GM21576 (cell line): ENCODE results near the gene MANBA.
"Not testable (repeated sequence)": the region's sequence is repeated elsewhere in the genome, so short reads cannot be mapped to it uniquely, and the experiment has no call there.

Experiments used
- ATAC-seq: cut with Tn5 transposase; IDR thresholded peaks from one replicate; pipeline ENCODE4 v1.9.1; 2021; ENCODE audit warnings: mild to moderate bottlenecking, moderate library complexity; ENCODE audit not compliant: unreplicated experiment

Gene MANBA

DNA sequence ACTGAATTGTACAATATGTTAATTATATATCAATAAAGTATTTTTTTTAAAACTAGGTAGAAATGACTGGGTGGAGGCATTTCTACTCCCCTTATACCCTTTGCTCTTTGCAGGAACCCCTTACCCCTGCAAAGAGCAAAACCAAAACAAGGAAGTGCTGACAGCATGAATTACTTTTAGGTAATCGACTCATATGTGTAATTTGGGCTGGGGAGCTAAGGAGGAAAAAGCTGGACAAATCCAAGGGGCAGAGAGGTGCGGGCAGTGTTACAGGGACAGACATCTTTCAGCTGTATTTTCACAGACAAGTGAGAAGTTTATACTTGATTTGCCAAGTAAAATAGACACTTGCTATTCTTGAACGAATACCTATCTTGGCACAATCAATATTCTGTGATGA is 35.5 kb downstream of the MANBA start:
- no peak for ATAC-seq

DNA sequence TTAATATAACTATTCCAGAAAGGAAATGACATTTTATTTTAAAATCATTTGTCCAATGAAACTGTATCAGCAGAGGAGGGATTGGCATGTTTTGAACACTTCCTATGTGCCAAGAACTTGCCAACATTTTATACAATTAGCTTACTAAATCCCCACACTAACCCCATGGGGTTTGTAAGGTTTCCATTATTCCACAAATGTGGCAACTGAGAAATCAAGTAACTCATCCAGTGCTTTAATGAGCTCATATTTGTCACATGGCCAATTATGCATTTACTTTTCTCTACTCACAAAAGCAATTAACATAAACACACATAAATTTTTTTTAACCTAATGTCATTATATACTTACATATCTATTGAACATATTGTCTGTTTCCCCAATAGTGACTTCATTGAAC is 37.3 kb downstream of the MANBA start:
- ATAC-seq, result no peak

DNA sequence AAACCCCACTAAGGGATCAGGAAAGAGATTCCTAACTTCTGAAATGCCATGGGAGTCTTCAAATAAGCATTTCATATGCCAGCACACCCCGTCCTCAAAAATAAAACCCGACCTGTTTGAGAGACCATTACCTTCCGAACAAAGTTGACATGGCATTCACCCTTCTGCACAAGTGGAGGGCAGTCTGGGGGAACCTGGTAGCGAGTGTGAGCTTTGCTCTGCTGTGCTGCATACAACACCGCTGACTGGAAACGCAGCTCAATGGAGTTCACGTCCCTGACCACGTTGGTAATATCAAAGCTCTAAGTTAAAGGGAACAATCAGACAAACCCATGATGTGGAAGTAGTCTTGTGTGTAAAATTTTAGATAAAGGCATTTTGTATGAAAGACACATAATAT is 38.0 kb downstream of the MANBA start:
- no peak for ATAC-seq

DNA sequence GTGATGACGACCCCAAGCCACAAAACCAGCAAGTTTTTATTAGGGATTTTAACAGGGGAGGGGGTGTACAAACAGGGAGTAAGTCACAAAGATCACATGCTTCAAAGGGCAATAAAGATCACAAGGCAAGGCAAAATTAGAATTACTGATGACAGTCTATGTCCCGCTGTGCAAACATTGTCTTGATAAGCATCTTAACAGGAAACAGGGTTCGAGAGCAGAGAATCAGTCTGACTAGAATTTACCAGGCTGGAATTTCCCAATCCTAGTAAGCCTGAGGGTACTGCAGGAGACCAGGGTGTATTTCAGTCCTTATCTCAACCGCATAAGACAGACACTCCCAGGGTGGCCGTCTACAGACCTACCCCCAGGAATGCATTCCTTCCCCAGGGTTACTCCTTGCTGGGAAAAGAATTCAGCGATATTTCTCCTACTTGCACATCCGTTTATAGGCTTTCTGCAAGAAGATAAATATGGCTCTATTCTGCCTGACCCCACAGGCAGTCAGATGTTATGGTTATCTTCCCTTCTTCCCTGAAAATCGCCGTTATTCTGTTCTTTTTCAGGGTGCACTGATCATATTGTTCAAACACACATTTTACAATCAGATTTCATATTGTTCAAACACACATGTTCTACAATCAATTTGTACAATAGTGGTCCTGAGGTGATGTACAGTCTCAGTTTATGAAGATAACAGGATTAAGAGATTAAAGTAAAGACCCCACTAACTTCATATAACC is 41.8 kb downstream of the MANBA start:
- ATAC-seq, result not testable (repeated sequence)

DNA sequence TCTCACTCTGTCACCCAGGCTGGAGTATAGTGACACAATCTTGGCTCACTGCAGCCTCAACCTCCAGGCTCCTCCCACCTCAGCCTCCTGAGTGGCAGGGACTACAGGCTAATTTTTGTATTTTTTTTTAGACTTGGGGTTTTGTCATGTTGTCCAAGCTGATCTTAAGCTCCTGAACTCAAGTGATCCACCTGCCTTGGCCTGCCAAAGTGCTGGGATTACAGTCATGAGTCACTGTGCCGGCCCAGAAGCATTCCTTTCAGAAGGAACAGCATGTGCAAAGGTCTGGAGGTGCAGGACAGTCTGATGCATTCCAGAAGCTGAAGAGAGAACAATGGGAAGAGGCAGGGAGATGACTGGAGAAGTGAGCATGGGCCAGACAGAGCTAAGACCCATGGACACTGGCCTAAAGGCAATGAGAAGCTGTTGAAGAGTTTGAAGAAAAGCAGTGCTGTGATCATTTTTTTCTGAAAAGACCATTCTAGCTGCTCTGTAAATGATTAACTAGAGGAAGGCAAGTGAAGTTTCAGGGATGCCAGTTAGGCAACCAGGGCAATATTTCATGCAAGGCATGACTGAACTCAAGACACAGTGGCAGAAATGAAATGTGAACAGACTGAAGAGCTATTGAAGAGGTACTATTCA is 43.2 kb downstream of the MANBA start:
- ATAC-seq, result no peak

DNA sequence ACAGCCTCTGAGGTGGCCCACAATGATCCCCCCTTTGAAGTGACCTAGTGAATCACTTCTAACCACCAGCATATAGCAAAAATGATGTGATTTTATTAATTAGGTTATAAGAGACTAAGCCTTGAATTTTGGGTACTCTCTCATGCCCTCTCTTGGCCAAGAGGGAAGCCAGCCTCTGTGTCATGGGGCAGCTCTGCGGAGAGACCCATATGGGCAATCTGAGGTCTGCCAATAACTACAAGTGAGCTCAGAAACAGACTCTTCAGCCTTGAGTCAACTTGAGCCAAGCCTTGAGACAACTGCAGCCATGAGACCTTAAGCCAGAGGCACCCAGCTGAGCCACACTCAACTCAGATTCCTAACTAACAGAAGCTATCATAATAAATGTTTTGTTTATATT is 45.7 kb downstream of the MANBA start:
- ATAC-seq, result no peak

DNA sequence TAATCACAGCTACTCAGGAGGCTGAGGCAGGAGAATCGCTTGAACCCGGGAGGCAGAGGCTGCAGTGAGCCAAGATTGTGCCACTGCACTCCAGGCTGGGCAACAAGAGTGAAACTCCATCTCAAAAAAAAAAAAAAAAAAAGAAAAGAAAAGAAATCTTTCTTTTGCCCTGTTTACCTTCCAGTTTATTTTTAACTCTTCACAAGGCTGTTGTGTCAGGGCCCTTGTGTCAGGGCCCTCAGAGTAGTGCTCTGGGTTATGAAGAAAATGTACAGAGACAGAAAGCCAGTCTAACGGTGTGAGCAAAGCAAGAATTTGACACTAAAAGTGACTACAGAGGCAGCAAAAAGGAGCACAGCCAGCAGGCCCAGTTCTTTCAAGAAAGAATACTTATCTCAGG is 47.0 kb downstream of the MANBA start:
- ATAC-seq, result not testable (repeated sequence)

DNA sequence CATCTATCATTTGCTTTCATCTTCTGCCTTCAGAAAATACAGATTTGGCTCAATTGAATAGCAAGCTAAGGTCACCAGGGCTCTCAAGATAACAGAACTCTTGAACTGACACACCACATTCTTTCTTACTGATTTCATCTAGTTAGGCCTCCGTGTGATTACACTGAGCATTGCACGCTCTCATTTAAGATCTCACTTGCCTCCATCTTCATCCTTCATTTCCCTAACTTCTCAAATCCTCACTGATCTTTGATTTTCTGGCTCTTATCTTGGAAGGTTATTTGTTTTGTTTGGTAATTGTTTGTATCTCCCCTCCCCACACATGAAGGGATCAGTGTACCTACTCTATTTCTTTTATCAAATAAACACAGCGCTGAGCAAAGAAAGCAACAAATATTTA is 47.7 kb downstream of the MANBA start:
- no peak for ATAC-seq

DNA sequence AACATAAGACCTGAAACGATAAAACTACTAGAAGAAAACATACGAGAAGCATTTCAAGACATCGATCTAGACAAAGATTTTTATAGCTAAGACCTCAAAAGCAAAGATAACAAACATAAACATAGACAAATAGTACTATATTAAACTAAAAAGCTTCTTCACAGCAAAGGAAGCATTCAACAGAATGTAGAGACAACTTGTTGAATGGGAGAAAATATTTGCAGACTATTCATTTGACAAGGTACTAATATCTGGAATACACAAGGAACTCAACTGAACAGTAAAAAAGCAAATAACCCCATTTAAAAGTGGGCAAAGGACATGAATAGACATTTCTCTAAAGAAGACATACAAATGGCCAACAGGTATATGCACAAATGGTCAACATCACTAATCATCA is 49.8 kb downstream of the MANBA start:
- no peak for ATAC-seq

DNA sequence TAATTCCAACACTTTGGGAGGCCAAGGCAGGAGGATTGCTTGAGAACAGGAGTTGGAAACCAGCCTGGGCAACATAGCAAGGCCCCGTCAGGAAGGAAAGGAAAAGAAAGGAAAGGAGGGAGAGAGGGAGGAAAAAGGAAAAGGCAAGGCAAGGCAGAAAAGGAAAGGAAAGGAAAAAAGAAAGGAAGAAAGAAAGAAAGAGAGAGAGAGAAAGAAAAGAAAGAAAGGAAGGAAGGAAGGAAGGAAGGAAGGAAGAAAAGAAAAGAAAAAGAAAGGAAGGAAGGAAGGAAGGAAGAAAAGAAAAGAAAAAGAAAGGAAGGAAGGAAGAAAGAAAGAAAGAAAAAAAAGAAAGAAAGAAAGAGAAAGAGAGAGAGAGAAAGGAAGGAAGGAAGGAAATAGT is 51.7 kb downstream of the MANBA start:
- ATAC-seq, result not testable (repeated sequence)

DNA sequence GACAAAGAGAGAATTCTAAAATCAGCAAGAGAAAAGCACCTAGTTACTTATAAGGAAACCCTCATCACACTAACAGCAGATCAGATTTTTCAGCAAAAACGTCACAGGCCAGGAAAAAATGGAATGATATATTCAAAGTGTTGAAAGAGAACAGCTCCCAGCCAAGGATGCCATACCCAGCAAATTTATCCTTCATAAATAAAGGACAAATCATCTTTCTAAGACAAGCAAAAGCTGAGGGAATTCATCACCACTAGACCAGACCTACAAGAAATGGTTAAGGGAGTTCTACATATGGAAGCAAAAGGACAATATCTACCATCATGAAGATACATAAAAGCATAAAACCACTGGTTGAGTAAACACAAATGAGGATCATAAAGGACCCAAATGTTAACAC is 53.6 kb downstream of the MANBA start:
- ATAC-seq, result no peak

DNA sequence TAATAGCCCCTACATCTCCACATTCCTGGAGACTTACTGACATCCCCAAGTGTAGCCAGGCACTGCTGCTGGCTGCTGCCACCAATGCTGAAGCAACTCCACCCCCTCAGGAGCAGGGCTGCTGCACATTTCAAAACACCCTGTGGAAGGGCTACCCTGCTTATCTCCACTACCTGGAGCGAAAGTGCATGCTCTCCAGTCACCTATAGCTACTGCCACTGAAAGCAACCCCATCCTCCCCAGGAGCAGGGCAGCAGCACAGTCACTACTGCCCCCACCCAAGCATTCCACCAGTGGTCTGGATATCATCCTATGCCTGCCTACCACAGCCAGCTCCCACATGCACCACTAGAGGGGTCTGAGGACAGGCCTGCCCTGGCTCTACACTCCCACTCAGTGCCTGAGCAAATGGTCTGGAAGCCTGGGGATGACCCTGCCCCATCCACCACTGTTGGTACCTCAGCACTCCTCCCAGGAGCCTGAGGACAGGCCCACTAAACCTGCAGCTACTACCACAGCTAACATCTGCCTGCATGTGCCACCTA is 55.3 kb downstream of the MANBA start:
- no peak for ATAC-seq

DNA sequence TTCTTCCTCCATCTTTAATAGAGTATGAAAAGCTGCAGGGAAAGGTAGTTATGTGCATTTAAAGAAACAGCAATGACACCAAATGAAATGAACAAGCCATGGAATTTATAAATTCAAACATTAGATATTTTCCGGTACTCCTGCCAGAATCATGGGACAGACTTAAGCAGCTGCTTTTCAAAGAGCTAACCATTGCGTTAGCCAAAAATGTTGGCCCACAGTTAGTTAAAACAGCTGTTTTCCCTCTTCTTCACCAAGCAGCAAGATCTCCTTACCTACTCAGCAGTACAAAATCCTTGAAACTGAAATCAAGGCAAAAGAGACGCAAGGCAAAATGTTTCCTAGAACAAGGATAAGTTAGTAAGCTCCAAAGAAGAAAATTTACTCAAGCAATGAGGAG is 64.0 kb downstream of the MANBA start:
- ATAC-seq, result no peak

DNA sequence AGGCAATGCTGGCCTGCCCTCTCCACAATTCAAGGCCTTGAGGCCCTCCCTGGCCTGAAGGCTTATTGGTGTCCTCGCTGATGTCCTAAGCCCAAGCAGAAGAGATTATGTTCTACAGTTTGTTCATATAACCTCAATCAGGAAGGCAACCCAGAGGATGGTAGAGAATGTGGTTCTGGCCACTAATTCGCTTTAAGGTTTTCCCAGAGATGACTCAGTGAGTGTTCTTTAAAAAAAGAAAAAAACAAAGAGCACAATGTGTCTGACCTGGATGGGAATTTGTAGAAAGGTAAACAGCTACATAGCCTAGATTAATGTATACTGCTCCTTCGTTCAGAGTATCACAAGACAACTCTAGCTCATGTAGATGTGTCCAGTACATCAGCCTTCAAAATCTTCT is 66.0 kb downstream of the MANBA start:
- ATAC-seq, result no peak

DNA sequence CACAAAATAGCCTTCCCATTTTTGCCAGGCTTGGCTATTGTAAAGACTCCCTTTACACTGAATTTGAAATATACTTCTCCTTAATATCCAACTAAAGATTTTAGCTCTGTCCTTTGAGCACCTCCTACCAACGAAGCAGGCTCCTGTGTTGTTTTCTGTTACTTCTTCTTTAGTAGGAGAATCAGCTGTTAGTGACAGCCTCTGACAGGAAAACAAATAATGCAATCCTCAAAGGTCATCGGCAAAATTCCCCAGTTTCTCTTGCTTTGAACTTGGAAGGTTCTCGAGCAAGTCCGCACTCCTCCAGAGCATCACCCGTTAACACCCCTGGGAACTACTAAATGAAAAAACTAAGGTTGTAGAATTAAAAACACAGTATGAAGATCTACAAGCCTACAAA is 66.9 kb downstream of the MANBA start:
- ATAC-seq, result no peak

DNA sequence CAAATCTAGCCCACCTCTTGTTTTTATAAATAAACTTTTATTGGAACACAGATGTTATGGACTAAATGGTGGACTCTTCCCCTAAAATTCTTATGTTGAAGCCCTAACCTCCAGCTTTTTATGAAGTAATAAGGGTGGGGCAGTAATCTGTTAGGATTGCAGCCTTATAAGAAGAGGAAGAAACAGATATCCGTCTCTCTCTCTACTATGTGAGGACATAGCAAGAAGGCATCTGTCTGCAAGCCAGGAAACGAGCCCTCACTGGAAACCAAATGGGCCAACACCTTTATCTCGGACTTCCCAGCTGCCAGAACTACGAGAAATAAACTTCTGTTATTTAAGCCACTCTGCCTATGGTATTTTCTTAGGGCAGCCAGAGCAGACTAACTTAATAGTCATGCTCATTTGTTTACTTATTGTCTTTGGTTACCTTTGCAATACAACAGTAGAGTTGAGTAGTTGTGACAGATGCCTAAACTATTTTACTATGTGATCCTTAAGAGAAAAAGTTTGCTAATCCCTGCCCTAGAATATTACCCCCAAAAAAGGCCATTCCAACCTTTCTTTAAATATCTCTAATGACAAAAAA is 67.4 kb downstream of the MANBA start:
- ATAC-seq, result no peak

DNA sequence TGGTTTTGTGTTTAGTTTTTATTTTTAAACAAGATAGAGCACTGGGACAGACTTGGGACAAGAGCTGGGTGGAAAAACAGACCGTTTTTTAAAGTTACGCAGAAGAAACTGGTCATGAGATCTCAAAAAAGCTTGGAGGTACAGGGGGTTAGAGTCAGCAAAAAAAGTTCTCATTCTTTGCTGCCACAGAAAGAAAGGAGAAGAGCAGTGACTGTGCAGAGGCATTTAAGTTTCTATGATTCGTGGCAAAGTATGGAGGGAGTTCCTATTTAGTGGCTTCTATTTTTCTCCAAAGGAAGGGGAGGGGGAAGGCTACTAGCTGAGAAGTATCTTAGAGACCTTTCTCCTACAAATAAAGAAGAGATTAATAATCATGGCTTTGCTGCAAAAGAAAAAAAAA is 68.3 kb downstream of the MANBA start:
- no peak for ATAC-seq

DNA sequence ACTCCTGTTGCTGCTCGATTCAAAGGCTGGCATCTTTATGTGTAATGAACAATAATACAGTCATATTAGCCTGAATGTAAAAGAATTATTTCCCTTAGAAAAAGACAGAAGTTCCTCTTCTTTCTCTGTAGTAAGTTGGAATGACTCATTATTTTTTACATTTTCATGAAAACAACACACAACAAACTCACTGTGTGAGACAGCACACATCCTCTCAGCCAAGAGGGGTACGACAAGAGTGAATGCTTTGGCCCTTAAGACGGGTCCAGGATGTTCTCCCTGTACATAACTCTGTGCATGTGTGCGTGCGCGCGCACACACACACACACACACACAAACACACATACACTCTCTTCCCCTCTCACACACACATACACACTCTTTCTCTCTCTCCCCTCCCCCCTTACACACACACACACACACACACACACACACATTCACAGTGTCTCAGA is 72.8 kb downstream of the MANBA start:
- ATAC-seq, result peak; percentile 24

DNA sequence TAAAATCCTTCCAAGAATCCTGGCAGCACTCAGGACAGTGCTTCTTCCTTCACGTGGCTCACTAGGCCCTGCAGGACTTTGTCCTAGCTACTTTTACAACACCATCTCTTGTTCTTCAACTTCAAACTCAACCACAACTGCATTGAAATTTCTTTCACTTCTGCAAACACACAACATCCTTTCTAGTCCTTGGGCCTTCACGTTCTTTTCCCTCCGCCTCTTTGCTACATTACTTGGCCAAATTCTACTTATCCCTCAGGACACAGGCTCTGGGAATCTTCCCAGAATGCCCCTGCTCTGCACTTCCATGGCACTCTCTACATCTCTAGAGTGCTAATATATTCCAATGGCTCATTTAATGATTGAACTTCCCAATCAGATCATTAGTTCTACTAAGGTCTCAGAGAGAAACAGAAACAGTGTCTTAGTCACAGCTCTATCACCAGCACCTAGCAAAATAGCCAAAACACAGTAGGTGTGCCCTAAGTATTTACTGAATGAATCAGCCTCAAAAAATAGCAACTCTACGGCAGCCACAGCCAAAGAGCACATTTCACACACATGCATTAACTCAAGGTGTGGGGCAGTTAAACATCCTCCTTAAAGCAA is 73.3 kb downstream of the MANBA start:
- ATAC-seq, result peak; percentile 94

DNA sequence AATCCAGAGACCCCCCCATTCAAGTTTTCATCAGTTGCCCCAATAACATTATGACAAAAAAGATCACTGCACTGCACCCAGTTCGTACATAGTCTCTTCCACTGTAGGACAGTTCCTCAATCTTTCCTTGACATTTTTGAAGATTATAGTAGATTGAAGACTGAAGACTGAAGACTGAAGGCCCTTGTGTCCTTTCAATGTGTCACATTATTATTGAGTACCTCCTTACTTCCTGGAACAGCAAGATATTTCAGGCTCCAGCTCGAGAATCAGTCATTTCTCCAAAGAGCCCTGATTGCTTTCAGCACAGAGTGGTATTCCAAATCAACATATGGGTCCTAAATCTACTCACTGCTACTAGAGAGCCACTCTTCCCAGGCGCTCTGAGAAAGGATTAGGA is 75.0 kb downstream of the MANBA start:
- no peak for ATAC-seq

DNA sequence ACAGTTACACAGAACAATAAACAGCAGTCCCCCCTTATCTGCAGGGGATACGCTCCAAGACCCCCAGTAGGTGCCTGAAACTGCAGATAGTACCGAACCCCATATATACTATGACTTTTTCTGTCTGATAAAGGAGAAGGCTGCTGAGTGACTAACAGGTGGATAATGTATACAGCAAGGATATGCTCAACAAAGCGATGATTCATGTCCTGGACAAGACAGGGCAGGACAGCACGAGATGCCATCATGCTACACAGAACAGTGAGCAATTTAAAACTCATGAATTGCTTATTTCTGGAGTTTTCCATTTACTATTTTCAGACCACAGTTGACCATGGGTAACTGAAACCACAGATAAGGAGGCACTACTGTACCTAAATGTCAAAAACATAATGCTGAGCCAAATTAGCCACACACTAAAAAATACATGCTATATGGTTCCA is 76.1 kb downstream of the MANBA start:
- peak; percentile 22 for ATAC-seq
